ENCODE measurements around the gene MKRN3. TPM values are rescaled to one million over a fixed set of nuclear protein-coding genes. Genes with fewer than 3 reads are reported as not detected.

The MKRN3 gene
- total RNA-seq, result 0.97 TPM
- long read RNA-seq, result 0 reads

GRCh38 chr15:23565395-23566070 lies at the start of gene MKRN3:
Gene MKRN3, plus strand, starts transcription at chr15:23565674. Its CDS starts 109 bp downstream, at chr15:23565783.
- peak; percentile 50 for ATAC-seq
- DNase-seq (ENCODE audit: missing footprints), result peak; percentile 59
- intact Hi-C loops (cut with DNase I), result no loop called here

- intact Hi-C loops (cut with DNase I), result no loop called here
- no peak for ATAC-seq
- no peak for DNase-seq (ENCODE audit: missing footprints)
These were observed 48.6 kb upstream of the MKRN3 start for GRCh38 chr15:23516866-23517265.

- intact Hi-C loops (cut with DNase I), result no loop called here
- no peak for ATAC-seq
These were observed 47.4 kb upstream of the MKRN3 start for GRCh38 chr15:23518104-23518503.

GRCh38 chr15:23524816-23525215 lies 40.7 kb upstream of the MKRN3 start:
- intact Hi-C loops (cut with DNase I), result no loop called here
- DNase-seq (ENCODE audit: missing footprints) (no peak), ATAC-seq (no peak)

More at GRCh38 chr15:23518104-23518503, 47.4 kb upstream of the MKRN3 start:
- DNase-seq (ENCODE audit: missing footprints), result no peak

- no peak for ATAC-seq
- DNase-seq (ENCODE audit: missing footprints), result no peak
- intact Hi-C loops (cut with DNase I), result no loop called here
These were observed 35.6 kb upstream of the MKRN3 start for GRCh38 chr15:23529891-23530290.

- ATAC-seq (peak; percentile 54), DNase-seq (ENCODE audit: missing footprints) (no peak)
- intact Hi-C loops (cut with DNase I), result no loop called here
These were observed 33.5 kb upstream of the MKRN3 start for GRCh38 chr15:23532024-23532423.

- intact Hi-C loops (cut with DNase I), result no loop called here
- no peak for DNase-seq (ENCODE audit: missing footprints)
- no peak for ATAC-seq
These were observed 28.8 kb upstream of the MKRN3 start for GRCh38 chr15:23536659-23537058.

- DNase-seq (ENCODE audit: missing footprints) (no peak), ATAC-seq (no peak)
- intact Hi-C loops (cut with DNase I), result no loop called here
These were observed 26.8 kb upstream of the MKRN3 start for GRCh38 chr15:23538648-23539047.

- ATAC-seq (no peak), DNase-seq (ENCODE audit: missing footprints) (no peak)
- intact Hi-C loops (cut with DNase I), result no loop called here
These were observed 25.6 kb upstream of the MKRN3 start for GRCh38 chr15:23539892-23540291.

- ATAC-seq, result no peak
- intact Hi-C loops (cut with DNase I), result no loop called here
These were observed 19.3 kb upstream of the MKRN3 start for GRCh38 chr15:23546158-23546557.

GRCh38 chr15:23548071-23548470 lies 17.4 kb upstream of the MKRN3 start:
- ATAC-seq, result no peak
- intact Hi-C loops (cut with DNase I), result no loop called here
- no peak for DNase-seq (ENCODE audit: missing footprints)

More at GRCh38 chr15:23546158-23546557, 19.3 kb upstream of the MKRN3 start:
- no peak for DNase-seq (ENCODE audit: missing footprints)

- DNase-seq (ENCODE audit: missing footprints) (no peak), ATAC-seq (no peak)
- intact Hi-C loops (cut with DNase I), result no loop called here
These were observed 3.6 kb upstream of the MKRN3 start for GRCh38 chr15:23561914-23562313.

GRCh38 chr15:23564821-23565394 lies 566 bp upstream of the MKRN3 start:
- DNase-seq (ENCODE audit: missing footprints) (no peak), ATAC-seq (no peak)
- intact Hi-C loops (cut with DNase I), result no loop called here

- DNase-seq (ENCODE audit: missing footprints) (no peak), ATAC-seq (no peak)
- intact Hi-C loops (cut with DNase I), result no loop called here
These were observed 639 bp downstream of the MKRN3 start for GRCh38 chr15:23566071-23566554.

- ATAC-seq (no peak), DNase-seq (ENCODE audit: missing footprints) (no peak)
- intact Hi-C loops (cut with DNase I), result no loop called here
These were observed 1.2 kb downstream of the MKRN3 start for GRCh38 chr15:23566651-23567050.

- intact Hi-C loops (cut with DNase I), result no loop called here
- ATAC-seq, result no peak
- no peak for DNase-seq (ENCODE audit: missing footprints)
These were observed 2.4 kb downstream of the MKRN3 start for GRCh38 chr15:23567921-23568320.

- ATAC-seq (no peak), DNase-seq (ENCODE audit: missing footprints) (no peak)
- intact Hi-C loops (cut with DNase I), result no loop called here
These were observed 3.9 kb downstream of the MKRN3 start for GRCh38 chr15:23569151-23569925.

- no peak for ATAC-seq
- DNase-seq (ENCODE audit: missing footprints), result no peak
- intact Hi-C loops (cut with DNase I), result no loop called here
These were observed 5.0 kb downstream of the MKRN3 start for GRCh38 chr15:23570486-23570885.

- no peak for DNase-seq (ENCODE audit: missing footprints)
- intact Hi-C loops (cut with DNase I), result no loop called here
- ATAC-seq, result no peak
These were observed 7.4 kb downstream of the MKRN3 start for GRCh38 chr15:23572844-23573243.

- ATAC-seq (no peak), DNase-seq (ENCODE audit: missing footprints) (no peak)
- intact Hi-C loops (cut with DNase I), result no loop called here
These were observed 9.3 kb downstream of the MKRN3 start for GRCh38 chr15:23574742-23575141.
